H1 (cell line): ENCODE data around the gene TMEM168. TPM values are rescaled to one million over a fixed set of nuclear protein-coding genes. Genes with fewer than 3 reads are reported as not detected.

Source experiments
- BCL11A ChIP-seq, 2 experiments: IDR thresholded peaks; one replicate each; pipeline ENCODE4 v1.6.1; 2011; ENCODE audit warnings: low read depth in 2 of 2, low read length in 2 of 2, mild to moderate bottlenecking in 2 of 2
- BRCA1 ChIP-seq: IDR thresholded peaks from 2 replicates; pipeline ENCODE4 v1.6.1; 2012; ENCODE audit warnings: low read depth, low read length, improper control_type of control experiment
- CHD1 ChIP-seq: IDR thresholded peaks from 2 replicates; pipeline ENCODE4 v1.6.1; 2012; ENCODE audit warnings: low read depth, low read length, improper control_type of control experiment
- EP300 ChIP-seq, 2 experiments: IDR thresholded peaks; 1 replicate in 1 of 2; 2 replicates in 1 of 2; pipeline ENCODE4 v1.6.1; 2011 to 2012; ENCODE audit warnings: low read depth in 2 of 2, low read length in 2 of 2, mild to moderate bottlenecking in 2 of 2, borderline replicate concordance in 1 of 2, inconsistent platforms in 1 of 2, moderate library complexity in 1 of 2
- HDAC2 ChIP-seq, 2 experiments: fragments of 300-600 bp in 1 of 2; sonication (generic) in 1 of 2; IDR thresholded peaks; 2 replicates each; pipeline ENCODE4 v1.6.1; 2011 to 2012; ENCODE audit warnings: low read depth in 2 of 2, low read length in 2 of 2, mild to moderate bottlenecking in 2 of 2, moderate library complexity in 2 of 2, borderline replicate concordance in 1 of 2, inconsistent platforms in 1 of 2
- JUN ChIP-seq: IDR thresholded peaks from 2 replicates; pipeline ENCODE4 v1.6.1; 2011; ENCODE audit warnings: low read depth, mild to moderate bottlenecking, improper control_type of control experiment, low read length
- MAFK ChIP-seq: IDR thresholded peaks from 2 replicates; pipeline ENCODE4 v1.6.1; 2012; ENCODE audit warnings: low read depth, mild to moderate bottlenecking, improper control_type of control experiment, low read length
- PHF8 ChIP-seq: fragments of 200-600 bp; sonication (generic); conservative IDR thresholded peaks from 2 replicates; pipeline ENCODE4 v1.7.1; 2012; ENCODE audit warnings: low read depth, mild to moderate bottlenecking, inconsistent platforms, low read length, moderate library complexity
- SIRT6 ChIP-seq: IDR thresholded peaks from one replicate; pipeline ENCODE4 v1.7.1; 2012; ENCODE audit warnings: low read length, inconsistent platforms
- polyA plus RNA-seq, 7 experiments: library from polyadenylated mRNA; depleted of rRNA in 3 of 7; stranded (reverse) in 5 of 7; unstranded in 2 of 7; fragments of >200 nt in 5 of 7; fragments of 200-250 nt in 2 of 7; gene quantifications; 1 replicate in 5 of 7; 2 replicates in 1 of 7; 4 replicates in 1 of 7; pipeline versions ENCODE4 v1.2.1 to v1.2.3, GENCODE V29; 2011 to 2013; ENCODE audit warnings: missing spikeins in 2 of 7, mixed read lengths in 2 of 7
- total RNA-seq: library from RNA; stranded (reverse); fragmentation: NEBNext Ultra II Directional; extraction: Animal tissue kit (Norgen Biotek cat#: 25700); gene quantifications from 2 replicates; pipeline ENCODE4 v1.2.1, GENCODE V29; 2021
- TF ChIP-seq, protein P1 (sequence below): fragments of 300-600 bp; sonication (generic); IDR thresholded peaks from 2 replicates; pipeline ENCODE4 v1.7.1; 2012; ENCODE audit warnings: low read length, moderate library complexity, mild to moderate bottlenecking, inconsistent platforms; ENCODE audit not compliant: insufficient replicate concordance

The TMEM168 gene
- total and polyA plus RNA-seq, 2 of the 8 experiments (the other 6 are each of a cell fraction or from before 2014, with no cell fraction given), result 8.9 to 11.1 TPM

DNA sequence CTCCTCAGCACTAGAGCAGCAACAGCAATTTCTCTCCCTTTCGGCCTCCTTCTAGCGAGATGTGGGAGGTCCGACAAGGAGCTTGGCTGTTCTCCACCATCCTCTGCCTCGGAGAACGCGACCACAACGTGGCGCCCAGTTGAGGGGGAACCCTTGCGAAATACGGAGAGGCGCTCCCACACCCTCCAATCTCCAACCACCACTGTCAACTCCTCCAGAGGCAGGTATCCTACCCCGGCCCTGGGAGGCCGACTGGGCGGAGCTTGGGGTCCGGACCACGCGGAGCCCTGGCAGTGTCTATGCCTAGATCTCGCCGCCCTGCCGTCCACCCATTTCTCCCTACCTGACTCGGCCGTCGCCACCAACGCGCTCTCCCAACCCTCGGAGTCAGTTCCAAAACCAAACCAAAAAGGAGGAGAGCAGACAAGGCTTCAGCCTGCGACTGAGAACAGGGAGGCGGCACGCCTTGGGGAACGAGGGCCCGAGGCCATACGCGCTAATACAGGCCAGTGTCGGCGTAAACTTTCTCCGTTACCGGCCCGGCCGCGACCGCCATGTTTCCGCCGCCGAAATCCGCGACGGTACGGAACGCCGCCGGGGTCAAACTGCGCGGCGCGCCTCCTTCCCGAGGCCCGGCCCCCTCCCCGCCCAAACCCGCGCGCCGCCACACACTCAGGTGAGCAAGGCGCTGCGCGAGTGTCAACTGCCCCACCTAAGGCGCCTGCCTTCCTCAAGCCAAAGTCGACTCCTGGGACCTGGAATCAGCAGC, at the start of gene TMEM168 (continued):
- TF ChIP-seq BRCA1, result no peak
- TF ChIP-seq PHF8, result peak; percentile 98
- TF ChIP-seq HDAC2 (IDR thresholded peaks at IDR 0.05; ENCODE audit: borderline replicate concordance in 1 of 2, low read depth in 2 of 2, low read length in 2 of 2), result peak; percentile 67 to 78; a peak in 2 of 4 replicates
- TF ChIP-seq BCL11A (IDR thresholded peaks at IDR 0.05; ENCODE audit: low read depth in 2 of 2, low read length in 2 of 2), result no peak
- TF ChIP-seq SIRT6, result no peak
- TF ChIP-seq EP300 (IDR thresholded peaks at IDR 0.05; ENCODE audit: borderline replicate concordance in 1 of 2, low read depth in 2 of 2, low read length in 2 of 2), result peak in 1 of 2 experiments; percentile 60; a peak in 1 of 3 replicates
- no peak for TF ChIP-seq MAFK
- no peak for TF ChIP-seq CHD1
- TF ChIP-seq JUN, result no peak
- TF ChIP-seq, protein P1, sequence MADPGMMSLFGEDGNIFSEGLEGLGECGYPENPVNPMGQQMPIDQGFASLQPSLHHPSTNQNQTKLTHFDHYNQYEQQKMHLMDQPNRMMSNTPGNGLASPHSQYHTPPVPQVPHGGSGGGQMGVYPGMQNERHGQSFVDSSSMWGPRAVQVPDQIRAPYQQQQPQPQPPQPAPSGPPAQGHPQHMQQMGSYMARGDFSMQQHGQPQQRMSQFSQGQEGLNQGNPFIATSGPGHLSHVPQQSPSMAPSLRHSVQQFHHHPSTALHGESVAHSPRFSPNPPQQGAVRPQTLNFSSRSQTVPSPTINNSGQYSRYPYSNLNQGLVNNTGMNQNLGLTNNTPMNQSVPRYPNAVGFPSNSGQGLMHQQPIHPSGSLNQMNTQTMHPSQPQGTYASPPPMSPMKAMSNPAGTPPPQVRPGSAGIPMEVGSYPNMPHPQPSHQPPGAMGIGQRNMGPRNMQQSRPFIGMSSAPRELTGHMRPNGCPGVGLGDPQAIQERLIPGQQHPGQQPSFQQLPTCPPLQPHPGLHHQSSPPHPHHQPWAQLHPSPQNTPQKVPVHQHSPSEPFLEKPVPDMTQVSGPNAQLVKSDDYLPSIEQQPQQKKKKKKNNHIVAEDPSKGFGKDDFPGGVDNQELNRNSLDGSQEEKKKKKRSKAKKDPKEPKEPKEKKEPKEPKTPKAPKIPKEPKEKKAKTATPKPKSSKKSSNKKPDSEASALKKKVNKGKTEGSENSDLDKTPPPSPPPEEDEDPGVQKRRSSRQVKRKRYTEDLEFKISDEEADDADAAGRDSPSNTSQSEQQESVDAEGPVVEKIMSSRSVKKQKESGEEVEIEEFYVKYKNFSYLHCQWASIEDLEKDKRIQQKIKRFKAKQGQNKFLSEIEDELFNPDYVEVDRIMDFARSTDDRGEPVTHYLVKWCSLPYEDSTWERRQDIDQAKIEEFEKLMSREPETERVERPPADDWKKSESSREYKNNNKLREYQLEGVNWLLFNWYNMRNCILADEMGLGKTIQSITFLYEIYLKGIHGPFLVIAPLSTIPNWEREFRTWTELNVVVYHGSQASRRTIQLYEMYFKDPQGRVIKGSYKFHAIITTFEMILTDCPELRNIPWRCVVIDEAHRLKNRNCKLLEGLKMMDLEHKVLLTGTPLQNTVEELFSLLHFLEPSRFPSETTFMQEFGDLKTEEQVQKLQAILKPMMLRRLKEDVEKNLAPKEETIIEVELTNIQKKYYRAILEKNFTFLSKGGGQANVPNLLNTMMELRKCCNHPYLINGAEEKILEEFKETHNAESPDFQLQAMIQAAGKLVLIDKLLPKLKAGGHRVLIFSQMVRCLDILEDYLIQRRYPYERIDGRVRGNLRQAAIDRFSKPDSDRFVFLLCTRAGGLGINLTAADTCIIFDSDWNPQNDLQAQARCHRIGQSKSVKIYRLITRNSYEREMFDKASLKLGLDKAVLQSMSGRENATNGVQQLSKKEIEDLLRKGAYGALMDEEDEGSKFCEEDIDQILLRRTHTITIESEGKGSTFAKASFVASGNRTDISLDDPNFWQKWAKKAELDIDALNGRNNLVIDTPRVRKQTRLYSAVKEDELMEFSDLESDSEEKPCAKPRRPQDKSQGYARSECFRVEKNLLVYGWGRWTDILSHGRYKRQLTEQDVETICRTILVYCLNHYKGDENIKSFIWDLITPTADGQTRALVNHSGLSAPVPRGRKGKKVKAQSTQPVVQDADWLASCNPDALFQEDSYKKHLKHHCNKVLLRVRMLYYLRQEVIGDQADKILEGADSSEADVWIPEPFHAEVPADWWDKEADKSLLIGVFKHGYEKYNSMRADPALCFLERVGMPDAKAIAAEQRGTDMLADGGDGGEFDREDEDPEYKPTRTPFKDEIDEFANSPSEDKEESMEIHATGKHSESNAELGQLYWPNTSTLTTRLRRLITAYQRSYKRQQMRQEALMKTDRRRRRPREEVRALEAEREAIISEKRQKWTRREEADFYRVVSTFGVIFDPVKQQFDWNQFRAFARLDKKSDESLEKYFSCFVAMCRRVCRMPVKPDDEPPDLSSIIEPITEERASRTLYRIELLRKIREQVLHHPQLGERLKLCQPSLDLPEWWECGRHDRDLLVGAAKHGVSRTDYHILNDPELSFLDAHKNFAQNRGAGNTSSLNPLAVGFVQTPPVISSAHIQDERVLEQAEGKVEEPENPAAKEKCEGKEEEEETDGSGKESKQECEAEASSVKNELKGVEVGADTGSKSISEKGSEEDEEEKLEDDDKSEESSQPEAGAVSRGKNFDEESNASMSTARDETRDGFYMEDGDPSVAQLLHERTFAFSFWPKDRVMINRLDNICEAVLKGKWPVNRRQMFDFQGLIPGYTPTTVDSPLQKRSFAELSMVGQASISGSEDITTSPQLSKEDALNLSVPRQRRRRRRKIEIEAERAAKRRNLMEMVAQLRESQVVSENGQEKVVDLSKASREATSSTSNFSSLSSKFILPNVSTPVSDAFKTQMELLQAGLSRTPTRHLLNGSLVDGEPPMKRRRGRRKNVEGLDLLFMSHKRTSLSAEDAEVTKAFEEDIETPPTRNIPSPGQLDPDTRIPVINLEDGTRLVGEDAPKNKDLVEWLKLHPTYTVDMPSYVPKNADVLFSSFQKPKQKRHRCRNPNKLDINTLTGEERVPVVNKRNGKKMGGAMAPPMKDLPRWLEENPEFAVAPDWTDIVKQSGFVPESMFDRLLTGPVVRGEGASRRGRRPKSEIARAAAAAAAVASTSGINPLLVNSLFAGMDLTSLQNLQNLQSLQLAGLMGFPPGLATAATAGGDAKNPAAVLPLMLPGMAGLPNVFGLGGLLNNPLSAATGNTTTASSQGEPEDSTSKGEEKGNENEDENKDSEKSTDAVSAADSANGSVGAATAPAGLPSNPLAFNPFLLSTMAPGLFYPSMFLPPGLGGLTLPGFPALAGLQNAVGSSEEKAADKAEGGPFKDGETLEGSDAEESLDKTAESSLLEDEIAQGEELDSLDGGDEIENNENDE, result no peak
